ENCODE data around the gene ST6GALNAC4. TPM values are rescaled to one million over a fixed set of nuclear protein-coding genes. Genes with fewer than 3 reads are reported as not detected.

ST6GALNAC4 gene
- total RNA-seq, 2 experiments from 2014 or later: 37.0 to 39.7 TPM

DNA sequence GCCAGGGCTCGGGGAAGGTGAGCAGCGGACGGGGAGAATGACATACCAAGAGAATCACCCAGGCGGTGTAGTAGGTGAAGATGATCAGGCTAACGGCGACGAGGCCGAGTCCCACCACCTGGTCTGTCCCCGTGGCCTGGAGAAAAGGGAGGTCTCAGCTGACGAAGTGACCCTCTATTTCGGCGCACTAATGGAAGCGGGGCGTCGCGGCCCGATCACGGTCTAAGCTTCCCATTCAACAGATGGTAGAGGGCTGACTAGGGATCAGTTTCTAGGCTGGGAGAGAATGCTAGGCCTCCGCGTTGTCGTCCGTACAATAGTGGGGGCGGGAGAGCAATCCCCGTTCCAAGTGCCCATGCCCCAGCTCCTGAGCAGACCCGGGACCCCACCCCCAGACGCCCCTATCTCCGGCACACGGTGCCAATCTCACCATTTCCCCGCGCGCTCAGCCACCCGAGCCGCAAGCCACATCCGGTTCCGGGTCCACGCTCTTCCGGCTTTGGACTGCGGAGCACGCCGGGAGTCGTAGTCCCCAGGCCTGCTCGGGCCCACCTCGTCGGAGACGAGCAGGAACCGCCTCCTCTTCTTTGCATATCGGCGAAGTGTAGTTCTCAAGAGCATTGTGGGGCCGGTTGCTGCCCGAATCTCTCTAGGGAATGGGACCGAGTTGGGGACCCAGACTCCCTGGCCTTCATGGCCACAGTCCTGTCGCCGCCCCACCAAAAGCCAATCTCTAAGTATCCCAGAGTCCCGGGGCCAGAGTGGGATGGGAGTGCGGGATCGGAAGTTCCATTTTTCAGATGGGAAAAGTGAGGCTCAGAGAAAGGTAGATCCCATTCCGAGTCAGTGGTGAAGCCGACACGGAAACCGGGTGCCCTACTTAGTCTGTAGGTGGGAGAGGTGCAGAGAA is 20.8 kb upstream of the ST6GALNAC4 start, which contains the start of gene DPM2:
Gene DPM2 (minus strand): TSS at position 467 of the 910 bp plus-strand sequence. CDS start 34 bp downstream, at position 433.
- Mint-ChIP-seq H3K4me3 (peak within 1 kb of the TSS; percentile 90), H3K27me3 (ENCODE audit: low read depth) (no peaks in the 10 kb centered on the region), H3K36me3 (ENCODE audit: low read depth) (peaks cover 58% of the 10 kb centered on the region), H3K4me1 (ENCODE audit: low read depth) (peaks cover 53% of the 10 kb centered on the region), H3K27ac (peak within 1 kb of the TSS; percentile 95), H3K9me3 (ENCODE audit: insufficient read depth) (no peaks in the 10 kb centered on the region)
- ChIA-PET CTCF (interaction anchor here (0.9 to 1.5 kb wide), 5 partner anchors 16 to 180 kb away, joined by 3 to 5 read pairs (median 4); no protein-coding TSS in a partner anchor), POLR2A (interaction anchor here (0.6 to 1.5 kb wide), 9 partner anchors 9 to 354 kb away, joined by 3 to 8 read pairs (median 4); no protein-coding TSS in a partner anchor)
- ATAC-seq (peak; percentile 94), DNase-seq (peak; percentile 93)

DNA sequence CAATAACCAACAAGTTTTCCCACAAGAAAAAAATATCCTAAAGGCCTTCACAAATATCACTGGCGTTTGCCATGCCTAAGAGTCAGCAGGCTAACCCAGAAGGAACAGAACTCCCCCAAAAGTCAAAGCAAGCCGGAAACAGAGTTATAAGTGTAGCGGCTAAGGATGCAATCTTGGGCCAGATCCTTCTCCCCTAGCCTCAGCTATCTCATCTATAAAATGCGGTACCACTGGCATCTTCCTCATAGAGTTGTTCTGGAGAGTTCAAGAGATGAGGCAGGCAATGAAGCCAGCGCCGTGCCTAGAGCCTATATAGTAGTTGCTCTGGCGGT is 20.2 kb upstream of the ST6GALNAC4 start:
- Mint-ChIP-seq H3K9me3 (ENCODE audit: insufficient read depth) (no peaks in the 10 kb centered on the region), H3K27ac (peak overlapping the region; percentile 95), H3K27me3 (ENCODE audit: low read depth) (no peaks in the 10 kb centered on the region), H3K36me3 (ENCODE audit: low read depth) (peaks cover 52% of the 10 kb centered on the region), H3K4me3 (peak overlapping the region; percentile 90), H3K4me1 (ENCODE audit: low read depth) (peaks cover 48% of the 10 kb centered on the region)
- POLR2A ChIA-PET: interaction anchor here (0.6 to 1.5 kb wide), 9 partner anchors 8 to 354 kb away, joined by 3 to 8 read pairs (median 4); no protein-coding TSS in a partner anchor
- ATAC-seq: no peak
- CTCF ChIA-PET: interaction anchor here (0.8 to 1.5 kb wide), 6 partner anchors 15 to 181 kb away, joined by 3 to 5 read pairs (median 4); no protein-coding TSS in a partner anchor
- no peak for DNase-seq

DNA sequence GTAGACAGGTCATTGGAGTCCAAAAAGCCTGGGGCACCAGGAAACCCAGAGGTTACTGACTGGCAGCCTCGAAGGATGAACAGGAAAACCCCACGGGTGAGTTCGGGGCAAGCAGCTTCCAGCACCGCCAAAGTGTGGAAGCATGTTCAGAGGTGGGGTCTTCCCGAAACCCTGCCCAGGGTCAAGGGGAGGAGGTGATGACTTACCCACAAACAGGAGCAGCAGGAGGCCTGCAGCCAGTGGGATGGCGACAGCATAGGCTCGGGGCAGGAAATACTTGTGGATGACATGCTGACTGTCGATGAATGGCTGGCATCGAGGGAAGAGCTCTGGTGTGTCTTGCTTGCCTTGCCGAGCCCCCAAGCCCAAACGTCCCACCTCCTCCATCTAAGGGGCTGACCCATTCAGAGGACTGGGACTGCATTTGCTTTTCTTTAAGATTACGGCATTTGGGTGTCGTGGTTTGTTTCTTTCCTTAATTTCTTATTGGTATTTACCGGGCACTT is 19.6 kb upstream of the ST6GALNAC4 start:
- Mint-ChIP-seq H3K27ac (peak overlapping the region; percentile 95), H3K27me3 (ENCODE audit: low read depth) (no peaks in the 10 kb centered on the region), H3K4me1 (ENCODE audit: low read depth) (peaks cover 51% of the 10 kb centered on the region), H3K36me3 (ENCODE audit: low read depth) (peaks cover 48% of the 10 kb centered on the region), H3K9me3 (ENCODE audit: insufficient read depth) (no peaks in the 10 kb centered on the region), H3K4me3 (peak overlapping the region; percentile 90)
- ATAC-seq (no peak), DNase-seq (no peak)
- CTCF ChIA-PET: interaction anchor here (0.8 to 1.5 kb wide), 4 partner anchors 14 to 181 kb away, joined by 3 to 5 read pairs (median 4); no protein-coding TSS in a partner anchor
- POLR2A ChIA-PET: interaction anchor here (1.3 to 1.5 kb wide), 5 partner anchors 8 to 98 kb away, joined by 3 to 8 read pairs (median 4); no protein-coding TSS in a partner anchor

DNA sequence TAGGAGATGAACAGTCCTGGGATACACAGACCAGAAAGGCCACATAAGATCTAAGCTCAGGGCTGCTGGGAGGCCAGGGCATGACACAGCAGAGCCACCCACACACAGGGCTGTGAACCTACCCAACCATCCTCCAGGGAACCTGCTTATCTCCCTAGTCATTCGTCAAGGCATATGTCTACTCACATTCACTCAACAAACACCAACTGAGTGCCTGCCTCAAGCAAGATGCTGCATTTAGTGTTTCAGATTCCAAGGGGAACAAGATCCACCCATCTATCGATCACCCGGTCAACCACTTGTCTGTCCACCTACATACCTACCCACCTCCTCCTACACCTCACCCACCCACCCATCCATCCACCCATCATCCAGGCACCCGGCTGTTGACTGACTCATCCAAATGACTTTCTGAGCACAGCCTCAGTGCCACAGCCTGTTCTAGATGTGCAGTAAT is 19.0 kb upstream of the ST6GALNAC4 start:
- Mint-ChIP-seq H3K9me3 (ENCODE audit: insufficient read depth) (no peaks in the 10 kb centered on the region), H3K4me1 (ENCODE audit: low read depth) (peaks cover 57% of the 10 kb centered on the region), H3K27me3 (ENCODE audit: low read depth) (no peaks in the 10 kb centered on the region), H3K27ac (peak overlapping the region; percentile 95), H3K36me3 (ENCODE audit: low read depth) (peaks cover 42% of the 10 kb centered on the region), H3K4me3 (peak overlapping the region; percentile 90)
- ChIA-PET CTCF (no interaction called here), POLR2A (interaction anchor here (1.5 kb wide), 2 partner anchors 11 to 98 kb away, joined by 3 to 4 read pairs; no protein-coding TSS in a partner anchor)
- DNase-seq (no peak), ATAC-seq (no peak)

DNA sequence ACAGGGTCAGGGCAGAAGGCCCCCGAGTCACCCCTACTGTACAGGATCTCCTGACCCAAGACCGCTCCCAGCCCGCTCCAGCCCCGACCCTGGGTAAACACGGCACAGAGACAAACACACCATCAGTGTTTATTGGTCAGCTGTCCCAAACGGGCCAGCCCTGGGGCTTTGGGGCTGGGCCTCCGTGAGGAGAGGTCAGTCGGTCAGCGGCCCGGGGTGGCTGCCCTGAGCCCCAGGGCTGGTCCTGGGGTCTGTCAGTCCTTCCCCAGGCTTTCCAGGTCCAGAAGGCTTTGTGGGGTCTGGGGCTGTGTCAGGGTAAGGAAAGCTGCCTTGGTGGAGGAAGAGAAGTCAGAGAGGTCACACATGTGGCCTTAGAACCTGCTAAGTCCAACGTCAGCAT is 18.1 kb upstream of the ST6GALNAC4 start:
- no peaks in the 10 kb centered on the region for H3K9me3 Mint-ChIP-seq (ENCODE audit: insufficient read depth)
- H3K27ac Mint-ChIP-seq: peak overlapping the region; percentile 71
- ChIA-PET CTCF (interaction anchor here (0.7 to 1.1 kb wide), 2 partner anchors 14 to 100 kb away, joined by 3 read pairs; no protein-coding TSS in a partner anchor), POLR2A (no interaction called here)
- DNase-seq (no peak), ATAC-seq (no peak)
- peaks cover 1% of the 10 kb centered on the region for H3K27me3 Mint-ChIP-seq (ENCODE audit: low read depth)
- H3K4me3 Mint-ChIP-seq: peak overlapping the region; percentile 90
- peaks cover 34% of the 10 kb centered on the region for H3K36me3 Mint-ChIP-seq (ENCODE audit: low read depth)
- H3K4me1 Mint-ChIP-seq (ENCODE audit: low read depth): peaks cover 61% of the 10 kb centered on the region

DNA sequence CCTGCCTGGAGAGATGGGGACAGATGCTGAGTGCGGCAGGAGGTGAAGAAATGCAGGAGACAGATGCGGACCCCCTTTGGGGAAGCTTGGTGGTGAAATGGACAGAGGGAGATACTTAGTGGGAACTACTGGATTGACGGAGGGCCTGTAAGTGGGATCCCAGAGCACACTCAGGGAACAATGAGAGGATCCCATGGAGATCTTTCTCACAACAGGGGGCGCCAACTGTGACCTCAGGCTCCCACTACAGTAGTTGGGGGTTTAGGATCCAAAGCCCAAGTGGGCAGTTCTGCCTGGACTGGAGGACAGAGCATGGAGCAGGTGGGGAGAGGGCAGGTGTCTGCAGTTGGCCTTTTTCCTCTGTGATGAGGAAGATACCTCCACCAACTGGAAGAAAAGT is 17.4 kb upstream of the ST6GALNAC4 start:
- H3K9me3 Mint-ChIP-seq (ENCODE audit: insufficient read depth): no peaks in the 10 kb centered on the region
- peak overlapping the region; percentile 63 for H3K27ac Mint-ChIP-seq
- peaks cover 66% of the 10 kb centered on the region for H3K4me1 Mint-ChIP-seq (ENCODE audit: low read depth)
- ChIA-PET CTCF (interaction anchor here (1.1 kb wide), 2 partner anchors 8 to 13 kb away, joined by 3 to 4 read pairs; no protein-coding TSS in a partner anchor), POLR2A (no interaction called here)
- no peak for DNase-seq
- peaks cover 33% of the 10 kb centered on the region for H3K36me3 Mint-ChIP-seq (ENCODE audit: low read depth)
- peaks cover 2% of the 10 kb centered on the region for H3K27me3 Mint-ChIP-seq (ENCODE audit: low read depth)
- ATAC-seq: no peak
- no peak overlapping the region for H3K4me3 Mint-ChIP-seq

- H3K27ac Mint-ChIP-seq: no peak overlapping the region
- peaks cover 19% of the 10 kb centered on the region for H3K36me3 Mint-ChIP-seq (ENCODE audit: low read depth)
- POLR2A ChIA-PET: interaction anchor here (0.5 kb wide), 1 partner anchor 212 kb away, joined by 3 read pairs; no protein-coding TSS in a partner anchor
- no peaks in the 10 kb centered on the region for H3K9me3 Mint-ChIP-seq (ENCODE audit: insufficient read depth)
- ATAC-seq (peak; percentile 17), DNase-seq (peak; percentile 44)
- H3K4me3 Mint-ChIP-seq: peak overlapping the region; percentile 64
- H3K27me3 Mint-ChIP-seq (ENCODE audit: low read depth): peaks cover 12% of the 10 kb centered on the region
- H3K4me1 Mint-ChIP-seq (ENCODE audit: low read depth): peaks cover 71% of the 10 kb centered on the region
- CTCF ChIA-PET: interaction anchor here (1.6 to 2.8 kb wide), 3 partner anchors 10 to 187 kb away, joined by 4 to 21 read pairs (median 15); no protein-coding TSS in a partner anchor
These were observed 14.4 kb upstream of the ST6GALNAC4 start for GRCh38 chr9:127931092-127931881.

DNA sequence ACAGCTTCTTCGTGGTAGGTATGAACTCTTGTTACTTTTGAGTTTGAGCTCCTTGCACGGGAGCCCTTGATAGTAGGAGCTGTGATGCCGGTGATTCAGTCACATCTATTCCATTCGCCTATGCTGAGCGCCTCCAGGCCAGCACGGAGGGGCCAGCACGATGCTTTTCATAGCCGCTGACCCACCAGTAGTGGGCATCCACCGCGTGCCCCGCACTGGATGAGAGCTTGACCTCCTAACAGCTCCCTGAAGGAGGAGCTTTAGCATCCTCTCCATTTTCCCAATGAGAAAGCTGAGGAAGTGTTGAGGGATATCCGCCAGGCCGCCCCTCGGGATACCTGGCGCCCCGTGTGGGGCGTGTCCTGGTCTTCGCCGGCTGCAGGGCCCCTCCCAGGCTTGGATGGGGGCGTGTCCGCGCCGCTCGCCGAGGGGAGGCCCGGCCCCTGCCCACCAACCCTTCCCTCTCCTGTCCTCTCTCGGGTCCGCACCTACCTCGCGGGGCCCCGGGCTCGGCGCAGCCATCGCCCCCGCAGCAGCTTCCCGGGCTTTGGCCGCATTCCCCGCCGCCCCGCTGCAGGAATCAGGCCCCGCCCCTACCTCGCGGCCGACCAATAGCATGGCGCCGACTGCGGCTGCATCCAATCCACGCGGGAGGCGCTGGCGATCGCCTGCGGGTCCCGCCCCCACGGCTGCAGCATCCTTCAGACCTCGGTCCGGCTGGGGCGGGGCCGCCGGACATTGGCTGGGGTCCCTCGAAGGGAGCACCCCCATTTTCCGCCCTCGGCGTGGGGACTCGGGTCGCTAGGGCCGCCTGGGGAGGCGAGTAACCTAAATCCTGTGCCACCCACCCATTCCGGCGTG is 13.6 kb upstream of the ST6GALNAC4 start, which contains the start of gene PIP5KL1:
Gene PIP5KL1 (minus strand): TSS at position 547 of the 861 bp plus-strand sequence. CDS start 25 bp downstream, at position 522.
- POLR2A ChIA-PET: interaction anchor here (0.8 to 1.5 kb wide), 4 partner anchors 9 to 31 kb away, joined by 3 to 4 read pairs (median 4); partner anchors contain the start of gene ST6GALNAC6
- H3K4me1 Mint-ChIP-seq (ENCODE audit: low read depth): peaks cover 66% of the 10 kb centered on the region
- H3K27me3 Mint-ChIP-seq (ENCODE audit: low read depth): peaks cover 15% of the 10 kb centered on the region
- DNase-seq (peak; percentile 77), ATAC-seq (peak; percentile 78)
- CTCF ChIA-PET: interaction anchor here (1.2 to 2.8 kb wide), 5 partner anchors 9 to 196 kb away, joined by 4 to 21 read pairs (median 5); partner anchors contain the start of gene TOR2A
- no peaks in the 10 kb centered on the region for H3K9me3 Mint-ChIP-seq (ENCODE audit: insufficient read depth)
- H3K27ac Mint-ChIP-seq: no peak within 1 kb of the TSS
- H3K36me3 Mint-ChIP-seq (ENCODE audit: low read depth): peaks cover 14% of the 10 kb centered on the region
- peak within 1 kb of the TSS; percentile 64 for H3K4me3 Mint-ChIP-seq

GRCh38 chr9:127929625-127929979 is 12.8 kb upstream of the ST6GALNAC4 start:
- ATAC-seq: no peak
- no peak for DNase-seq
- peaks cover 19% of the 10 kb centered on the region for H3K27me3 Mint-ChIP-seq (ENCODE audit: low read depth)
- no peaks in the 10 kb centered on the region for H3K9me3 Mint-ChIP-seq (ENCODE audit: insufficient read depth)
- no peak overlapping the region for H3K27ac Mint-ChIP-seq
- H3K4me1 Mint-ChIP-seq (ENCODE audit: low read depth): peaks cover 59% of the 10 kb centered on the region
- CTCF ChIA-PET: interaction anchor here (1.2 to 2.8 kb wide), 5 partner anchors 8 to 195 kb away, joined by 5 to 21 read pairs (median 5); partner anchors contain the start of gene TOR2A
- POLR2A ChIA-PET: interaction anchor here (1.1 to 2.1 kb wide), 4 partner anchors 8 to 30 kb away, joined by 3 to 8 read pairs (median 4); partner anchors contain the start of genes DPM2 and ST6GALNAC6
- peak overlapping the region; percentile 31 for H3K4me3 Mint-ChIP-seq
- peaks cover 10% of the 10 kb centered on the region for H3K36me3 Mint-ChIP-seq (ENCODE audit: low read depth)

Measured in activated CD8-positive, alpha-beta T cell treated with anti-CD3 and anti-CD28 coated beads, Interleukin-2, amount 10 ng/mL, durations not matched to agents 7 days and 5 days (primary cell).